ENCODE measurements around the gene PLS1.
"Not testable (repeated sequence)": the region's sequence is repeated elsewhere in the genome, so short reads cannot be mapped to it uniquely, and the experiment has no call there.

The PLS1 gene

GRCh38 chr3:142734834-142735233 lies 138.6 kb downstream of the PLS1 start:
- H3K4me3 ChIP-seq (ENCODE audit: low read depth, low read length) = no peak overlapping the region
- DNase-seq (ENCODE audit: low read depth) = no peak
- in situ Hi-C loops (cut with HindIII; ENCODE audit: low sequenced_read_pairs) = no loop called here
- no peak for TF ChIP-seq CTCF (IDR thresholded peaks at IDR 0.05; ENCODE audit: low read depth, low read length, missing control alignments)

- DNase-seq (ENCODE audit: low read depth) = no peak
- no peak overlapping the region for H3K4me3 ChIP-seq (ENCODE audit: low read depth, low read length)
- in situ Hi-C loops (cut with HindIII; ENCODE audit: low sequenced_read_pairs) = no loop called here
- TF ChIP-seq CTCF (IDR thresholded peaks at IDR 0.05; ENCODE audit: low read depth, low read length, missing control alignments) = no peak
These were observed 139.3 kb downstream of the PLS1 start for GRCh38 chr3:142735462-142735861.

- H3K4me3 ChIP-seq (ENCODE audit: low read depth, low read length) = no peak overlapping the region
- in situ Hi-C loops (cut with HindIII; ENCODE audit: low sequenced_read_pairs) = no loop called here
- DNase-seq (ENCODE audit: low read depth) = no peak
- no peak for TF ChIP-seq CTCF (IDR thresholded peaks at IDR 0.05; ENCODE audit: low read depth, low read length, missing control alignments)
These were observed 142.2 kb downstream of the PLS1 start for GRCh38 chr3:142738396-142738795.

- DNase-seq (ENCODE audit: low read depth) = no peak
- TF ChIP-seq CTCF (IDR thresholded peaks at IDR 0.05; ENCODE audit: low read depth, low read length, missing control alignments) = no peak
- in situ Hi-C loops (cut with HindIII; ENCODE audit: low sequenced_read_pairs) = no loop called here
- no peak overlapping the region for H3K4me3 ChIP-seq (ENCODE audit: low read depth, low read length)
These were observed 150.5 kb downstream of the PLS1 start for GRCh38 chr3:142746646-142747045.

GRCh38 chr3:142750531-142750930 lies 154.3 kb downstream of the PLS1 start:
- in situ Hi-C loops (cut with HindIII; ENCODE audit: low sequenced_read_pairs); H3K4me3 ChIP-seq (ENCODE audit: low read depth, low read length); DNase-seq (ENCODE audit: low read depth): not testable (repeated sequence)

GRCh38 chr3:142752605-142753004 lies 156.4 kb downstream of the PLS1 start:
- DNase-seq (ENCODE audit: low read depth); H3K4me3 ChIP-seq (ENCODE audit: low read depth, low read length); in situ Hi-C loops (cut with HindIII; ENCODE audit: low sequenced_read_pairs): not testable (repeated sequence)

GRCh38 chr3:142754494-142754893 lies 158.3 kb downstream of the PLS1 start:
- H3K4me3 ChIP-seq (ENCODE audit: low read depth, low read length) = no peak overlapping the region
- DNase-seq (ENCODE audit: low read depth) = no peak
- TF ChIP-seq CTCF (IDR thresholded peaks at IDR 0.05; ENCODE audit: low read depth, low read length, missing control alignments) = no peak
- in situ Hi-C loops (cut with HindIII; ENCODE audit: low sequenced_read_pairs) = no loop called here

All from astrocyte of the cerebellum (primary cell).